A673 (cell line): ENCODE results near the gene ITK.

ENCODE experiments used
- CTCF ChIP-seq: fragments of 300-800, 200-600 bp; sonication (generic); conservative IDR thresholded peaks from 2 replicates; pipeline ENCODE4 v1.5.1; 2017; ENCODE audit warnings: low read depth, mild to moderate bottlenecking, antibody characterized with exemption, low read length, moderate library complexity, mixed read lengths
- EZH2 ChIP-seq: fragments of 200-600 bp; sonication (generic); IDR thresholded peaks from 2 replicates; pipeline ENCODE4 v1.6.1; 2017; ENCODE audit warnings: borderline replicate concordance, low read depth, mild to moderate bottlenecking, mixed read lengths, antibody characterized with exemption, low read length; ENCODE audit not compliant: poor library complexity, severe bottlenecking

GRCh38 chr5:157168286-157168685 is 12.4 kb upstream of the ITK start:
- TF ChIP-seq CTCF (no peak), EZH2 (no peak)
